A549 (cell line): Measurements from ENCODE around the gene ATL3. TPM values are rescaled to one million over a fixed set of nuclear protein-coding genes. Genes with fewer than 3 reads are reported as not detected.

Source experiments
- BHLHE40 ChIP-seq: IDR thresholded peaks from 2 replicates; pipeline ENCODE4 v1.6.1; 2012; ENCODE audit warnings: low read depth, low read length, inconsistent platforms
- CBX8 ChIP-seq: fragments of 200-600 bp; sonication (generic); IDR thresholded peaks from 2 replicates; pipeline ENCODE4 v1.6.1; 2016
- CHD2 ChIP-seq: fragments of 150-350 bp; IDR thresholded peaks from 2 replicates; pipeline ENCODE4 v1.6.1; 2014; ENCODE audit warnings: low read length; ENCODE audit not compliant: partially characterized antibody
- E2F6 ChIP-seq: IDR thresholded peaks from 2 replicates; pipeline ENCODE4 v1.6.1; 2012; ENCODE audit warnings: low read depth, borderline replicate concordance
- ELK1 ChIP-seq: fragments of 150-350 bp; IDR thresholded peaks from 2 replicates; pipeline ENCODE4 v1.6.1; 2014; ENCODE audit warnings: low read depth, mild to moderate bottlenecking, low read length
- ESRRA ChIP-seq: fragments of 150-350 bp; IDR thresholded peaks from 2 replicates; pipeline ENCODE4 v1.6.1; 2014; ENCODE audit warnings: mild to moderate bottlenecking, low read length, borderline replicate concordance
- FOXS1 ChIP-seq: fragments of 250-450 bp; sonication (Bioruptor Pico); IDR thresholded peaks from 2 replicates; pipeline ENCODE4 v1.5.0; 2020; ENCODE audit warnings: mild to moderate bottlenecking, moderate library complexity
- HDAC2 ChIP-seq: fragments of 200-600 bp; sonication (generic); IDR thresholded peaks from 2 replicates; pipeline ENCODE4 v1.6.1; 2016
- HEYL ChIP-seq: fragments of 250-450 bp; sonication (Bioruptor Pico); IDR thresholded peaks from 2 replicates; pipeline ENCODE4 v1.8.0; 2021; ENCODE audit warnings: mild to moderate bottlenecking, moderate library complexity
- JUNB ChIP-seq: fragments of >200 bp; sonication (Bioruptor Twin); formaldehyde crosslinking; IDR thresholded peaks from 2 replicates; pipeline ENCODE4 v1.6.1; 2016
- KDM1A ChIP-seq: fragments of 200-600 bp; sonication (generic); IDR thresholded peaks from 2 replicates; pipeline ENCODE4 v1.6.1; 2016; ENCODE audit warnings: low read depth, mild to moderate bottlenecking
- MAFK ChIP-seq: fragments of 450-650 bp; IDR thresholded peaks from 2 replicates; pipeline ENCODE4 v1.6.1; 2014; ENCODE audit not compliant: partially characterized antibody
- NR3C1 ChIP-seq: fragments of >200 bp; sonication (Bioruptor Twin); formaldehyde crosslinking; IDR thresholded peaks from 3 replicates; pipeline ENCODE4 v1.6.1; 2017
- POLR2A ChIP-seq: IDR thresholded peaks from 2 replicates; pipeline ENCODE4 v1.6.1; 2012; ENCODE audit warnings: mild to moderate bottlenecking, low read length
- REST ChIP-seq: fragments of 200-600 bp; sonication (generic); IDR thresholded peaks from 2 replicates; pipeline ENCODE4 v1.6.1; 2016; ENCODE audit warnings: antibody characterized with exemption, mild to moderate bottlenecking, moderate library complexity
- RNF2 ChIP-seq: fragments of 200-600 bp; sonication (generic); IDR thresholded peaks from 2 replicates; pipeline ENCODE4 v1.6.1; 2016; ENCODE audit warnings: low read depth, mild to moderate bottlenecking, antibody characterized with exemption, moderate library complexity, borderline replicate concordance
- SMC3 ChIP-seq: fragments of >200 bp; sonication (Bioruptor Twin); formaldehyde crosslinking; IDR thresholded peaks from 3 replicates; pipeline ENCODE4 v1.6.1; 2018; ENCODE audit warnings: inconsistent platforms
- USF2 ChIP-seq: fragments of 450-650 bp; IDR thresholded peaks from 2 replicates; pipeline ENCODE4 v1.6.1; 2014; ENCODE audit warnings: antibody characterized with exemption
- ZFP36 ChIP-seq: fragments of 450-650 bp; IDR thresholded peaks from 2 replicates; pipeline ENCODE4 v1.6.1; 2014; ENCODE audit warnings: borderline replicate concordance; ENCODE audit not compliant: partially characterized antibody
- ZNF302 ChIP-seq: fragments of 250-450 bp; sonication (Bioruptor Pico); IDR thresholded peaks from 2 replicates; pipeline ENCODE4 v1.9.0; 2021; ENCODE audit warnings: inconsistent platforms, mild to moderate bottlenecking, moderate library complexity
- polyA plus RNA-seq, 4 experiments: library from polyadenylated mRNA; depleted of rRNA in 3 of 4; stranded (reverse); fragments of >200 nt; fragmentation: RNase III in 1 of 4; extraction: RNeasy Plus Mini Kit Qiagen cat#74134 plus additional on column Dnase treatment in 1 of 4; gene quantifications; 2 replicates in 3 of 4; 3 replicates in 1 of 4; pipeline ENCODE4 v1.2.3, GENCODE V29; 2011 to 2017
- TF ChIP-seq, protein P1 (sequence below): fragments of >200 bp; sonication (Bioruptor Twin); formaldehyde crosslinking; IDR thresholded peaks from 3 replicates; pipeline ENCODE4 v1.5.1; 2016
- TF ChIP-seq, protein P2 (sequence below): fragments of >200 bp; sonication (Bioruptor Twin); formaldehyde crosslinking; IDR thresholded peaks from 3 replicates; pipeline ENCODE4 v1.6.1; 2016
- TF ChIP-seq, protein P3 (sequence below): IDR thresholded peaks from 2 replicates; pipeline ENCODE4 v1.6.1; 2012

Gene ATL3
- polyA plus RNA-seq, 2 of the 4 experiments (the other 2 are of a cell fraction): 26.3 to 50.8 TPM

GRCh38 chr11:63671322-63672155, at the start of gene ATL3 (continued):
- peak; percentile 14; the same call in 1 of the 2 replicates for TF ChIP-seq USF2
- TF ChIP-seq E2F6: peak; percentile 100
- TF ChIP-seq, protein P1, sequence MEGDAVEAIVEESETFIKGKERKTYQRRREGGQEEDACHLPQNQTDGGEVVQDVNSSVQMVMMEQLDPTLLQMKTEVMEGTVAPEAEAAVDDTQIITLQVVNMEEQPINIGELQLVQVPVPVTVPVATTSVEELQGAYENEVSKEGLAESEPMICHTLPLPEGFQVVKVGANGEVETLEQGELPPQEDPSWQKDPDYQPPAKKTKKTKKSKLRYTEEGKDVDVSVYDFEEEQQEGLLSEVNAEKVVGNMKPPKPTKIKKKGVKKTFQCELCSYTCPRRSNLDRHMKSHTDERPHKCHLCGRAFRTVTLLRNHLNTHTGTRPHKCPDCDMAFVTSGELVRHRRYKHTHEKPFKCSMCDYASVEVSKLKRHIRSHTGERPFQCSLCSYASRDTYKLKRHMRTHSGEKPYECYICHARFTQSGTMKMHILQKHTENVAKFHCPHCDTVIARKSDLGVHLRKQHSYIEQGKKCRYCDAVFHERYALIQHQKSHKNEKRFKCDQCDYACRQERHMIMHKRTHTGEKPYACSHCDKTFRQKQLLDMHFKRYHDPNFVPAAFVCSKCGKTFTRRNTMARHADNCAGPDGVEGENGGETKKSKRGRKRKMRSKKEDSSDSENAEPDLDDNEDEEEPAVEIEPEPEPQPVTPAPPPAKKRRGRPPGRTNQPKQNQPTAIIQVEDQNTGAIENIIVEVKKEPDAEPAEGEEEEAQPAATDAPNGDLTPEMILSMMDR: no peak
- TF ChIP-seq HDAC2: no peak
- peak; percentile 48 for TF ChIP-seq MAFK
- TF ChIP-seq NR3C1: no peak
- TF ChIP-seq FOXS1 (CRISPR knock-in tag): 0 out of 2 replicates have a peak, but pooled peaks have one; percentile 64
- no peak for TF ChIP-seq CBX8
- TF ChIP-seq ZNF302 (CRISPR knock-in tag): no peak
- TF ChIP-seq, protein P2, sequence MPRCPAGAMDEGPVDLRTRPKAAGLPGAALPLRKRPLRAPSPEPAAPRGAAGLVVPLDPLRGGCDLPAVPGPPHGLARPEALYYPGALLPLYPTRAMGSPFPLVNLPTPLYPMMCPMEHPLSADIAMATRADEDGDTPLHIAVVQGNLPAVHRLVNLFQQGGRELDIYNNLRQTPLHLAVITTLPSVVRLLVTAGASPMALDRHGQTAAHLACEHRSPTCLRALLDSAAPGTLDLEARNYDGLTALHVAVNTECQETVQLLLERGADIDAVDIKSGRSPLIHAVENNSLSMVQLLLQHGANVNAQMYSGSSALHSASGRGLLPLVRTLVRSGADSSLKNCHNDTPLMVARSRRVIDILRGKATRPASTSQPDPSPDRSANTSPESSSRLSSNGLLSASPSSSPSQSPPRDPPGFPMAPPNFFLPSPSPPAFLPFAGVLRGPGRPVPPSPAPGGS: no peak; the same call in 2 of the 3 replicates
- no peak for TF ChIP-seq ESRRA
- peak; percentile 78 for TF ChIP-seq RNF2
- TF ChIP-seq JUNB: no peak
- TF ChIP-seq REST: no peak
- TF ChIP-seq HEYL (CRISPR knock-in tag): no peak; the same call in 1 of the 2 replicates
- peak; percentile 61 for TF ChIP-seq POLR2A
- TF ChIP-seq ZFP36: no peak
- 0 out of 3 replicates have a peak, but pooled peaks have one; percentile 9 for TF ChIP-seq SMC3
- TF ChIP-seq CHD2: no peak
- no peak for TF ChIP-seq ELK1
- TF ChIP-seq, protein P3, sequence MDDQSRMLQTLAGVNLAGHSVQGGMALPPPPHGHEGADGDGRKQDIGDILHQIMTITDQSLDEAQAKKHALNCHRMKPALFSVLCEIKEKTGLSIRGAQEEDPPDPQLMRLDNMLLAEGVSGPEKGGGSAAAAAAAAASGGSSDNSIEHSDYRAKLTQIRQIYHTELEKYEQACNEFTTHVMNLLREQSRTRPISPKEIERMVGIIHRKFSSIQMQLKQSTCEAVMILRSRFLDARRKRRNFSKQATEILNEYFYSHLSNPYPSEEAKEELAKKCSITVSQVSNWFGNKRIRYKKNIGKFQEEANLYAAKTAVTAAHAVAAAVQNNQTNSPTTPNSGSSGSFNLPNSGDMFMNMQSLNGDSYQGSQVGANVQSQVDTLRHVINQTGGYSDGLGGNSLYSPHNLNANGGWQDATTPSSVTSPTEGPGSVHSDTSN: no peak
- no peak for TF ChIP-seq BHLHE40
- no peak for TF ChIP-seq KDM1A
